Naive thymus-derived CD4-positive, alpha-beta T cell (primary cell): ENCODE data around the gene CLSTN2. TPM values are rescaled to one million over a fixed set of nuclear protein-coding genes. Genes with fewer than 3 reads are reported as not detected.

Experiments
- ATAC-seq: fragments of 150-1000 bp; cut with Tn5 transposase; 2 replicates; pipeline ENCODE4 v1.10.0; 2021; ENCODE audit warnings: mild to moderate bottlenecking, moderate library complexity
- CTCF ChIA-PET: fragments of 350-600 bp; sonication (Branson Sonifier 250); formaldehyde crosslinking; loops from one replicate; lab custom pipeline; 2021; ENCODE audit warnings: antibody characterized with exemption; lab: Charles Lee
- POLR2A ChIA-PET: fragments of 350-600 bp; sonication (Branson Sonifier 250); formaldehyde crosslinking; loops from one replicate; lab custom pipeline; 2021; ENCODE audit warnings: antibody characterized with exemption, inconsistent platforms; lab: Charles Lee
- DNase-seq, 9 donors: peaks; one replicate each; pipeline versions ENCODE4 v3.0.0 to v3.0.0-alpha.2; 2020 to 2022; ENCODE audit warnings: mixed read lengths in 1 of 9
- H3K27ac ChIP-seq: one replicate; pipeline ENCODE4 v1.7.0; 2013; ENCODE audit warnings: mild to moderate bottlenecking, low read depth, low read length, moderate library complexity
- H3K27me3 ChIP-seq, 2 donors: one replicate each; pipeline ENCODE4 v1.7.0; 2013; ENCODE audit warnings: low read length in 2 of 2, mild to moderate bottlenecking in 2 of 2, moderate library complexity in 2 of 2; ENCODE audit not compliant: control insufficient read depth in 2 of 2, insufficient read depth in 2 of 2
- H3K36me3 ChIP-seq, 3 experiments: 1 replicate in 2 of 3; 2 replicates in 1 of 3; pipeline ENCODE4 v1.7.0; 2013; ENCODE audit warnings: low read length in 3 of 3, mild to moderate bottlenecking in 3 of 3, moderate library complexity in 1 of 3; ENCODE audit not compliant: insufficient read depth in 3 of 3, control insufficient read depth in 2 of 3
- H3K4me1 ChIP-seq, 2 donors: one replicate each; pipeline ENCODE4 v1.7.0; 2013; ENCODE audit warnings: low read length in 2 of 2, mild to moderate bottlenecking in 2 of 2, moderate library complexity in 1 of 2; ENCODE audit not compliant: control insufficient read depth in 2 of 2, insufficient read depth in 2 of 2
- H3K4me3 ChIP-seq: 2 replicates; pipeline ENCODE4 v1.7.0; 2013; ENCODE audit warnings: mild to moderate bottlenecking, low read length
- H3K9me3 ChIP-seq, 3 experiments: 1 replicate in 2 of 3; 2 replicates in 1 of 3; pipeline ENCODE4 v1.7.0; 2013; ENCODE audit warnings: low read length in 3 of 3; ENCODE audit not compliant: control insufficient read depth in 2 of 3
- H3K27ac Mint-ChIP-seq, 9 donors: one replicate each; pipeline ENCODE4 v1.8.0; 2020 to 2022; ENCODE audit warnings: mixed read lengths in 9 of 9, mild to moderate bottlenecking in 8 of 9, moderate library complexity in 5 of 9, inconsistent platforms in 2 of 9
- H3K27me3 Mint-ChIP-seq, 5 donors: one replicate each; pipeline ENCODE4 v1.8.0; 2021 to 2022; ENCODE audit warnings: mixed read lengths in 5 of 5, mild to moderate bottlenecking in 1 of 5
- H3K36me3 Mint-ChIP-seq, 5 donors: one replicate each; pipeline ENCODE4 v1.8.0; 2020 to 2022; ENCODE audit warnings: mixed read lengths in 5 of 5, mild to moderate bottlenecking in 3 of 5, inconsistent platforms in 1 of 5
- H3K4me1 Mint-ChIP-seq, 7 donors: one replicate each; pipeline ENCODE4 v1.8.0; 2020 to 2022; ENCODE audit warnings: mixed read lengths in 7 of 7, mild to moderate bottlenecking in 3 of 7, inconsistent platforms in 1 of 7
- H3K4me3 Mint-ChIP-seq, 10 donors: one replicate each; pipeline ENCODE4 v1.8.0; 2020 to 2022; ENCODE audit warnings: mild to moderate bottlenecking in 10 of 10, mixed read lengths in 10 of 10, moderate library complexity in 6 of 10, inconsistent platforms in 2 of 10
- H3K9me3 Mint-ChIP-seq, 11 donors: one replicate each; pipeline ENCODE4 v1.8.0; 2020 to 2022; ENCODE audit warnings: mixed read lengths in 11 of 11, mild to moderate bottlenecking in 4 of 11, inconsistent platforms in 1 of 11, moderate library complexity in 1 of 11
- intact Hi-C, 2 donors: fragments of 100-400 bp; cut with micrococcal nuclease; formaldehyde crosslinking; loops; one replicate each; pipeline ENCODE4 v1.15.1; 2023
- polyA plus RNA-seq, 2 donors: library from polyadenylated mRNA; unstranded; fragments of 300-500 nt; fragmentation: Illumina TruSeq; gene quantifications; one replicate each; pipeline ENCODE4 v1.2.3, GENCODE V29; 2021
- total RNA-seq, 6 experiments: library from RNA in 5 of 6; stranded (reverse) in 5 of 6; gene quantifications; 1 replicate in 5 of 6; 2 replicates in 1 of 6; pipeline ENCODE4 v1.2.3 and lab custom pipeline; 2021 to 2026

The CLSTN2 gene
- total and polyA plus RNA-seq, 7 experiments from 2014 or later = 0.02 TPM; not detected in 6

GRCh38 chr3:140135461-140135860, 200.5 kb downstream of the CLSTN2 start:
- Mint-ChIP-seq H3K4me1 (no peaks in the 10 kb centered on the region), H3K27ac (no peak overlapping the region), H3K4me3 (no peak overlapping the region), H3K36me3 (no peaks in the 10 kb centered on the region), H3K27me3 (peaks cover 0 to 27% (median 5%) of the 10 kb centered on the region in 5 donors), H3K9me3 (no peaks in the 10 kb centered on the region)
- H3K4me1 ChIP-seq = no peaks in the 10 kb centered on the region
- H3K4me3 ChIP-seq = no peak overlapping the region
- no peak overlapping the region for H3K27ac ChIP-seq
- DNase-seq = no peak
- no peaks in the 10 kb centered on the region for H3K9me3 ChIP-seq
- ChIA-PET POLR2A (no interaction called here), CTCF (interaction anchor here (0.7 kb wide), 1 partner anchor 69 kb away, joined by 3 read pairs; no protein-coding TSS in a partner anchor)
- no peaks in the 10 kb centered on the region for H3K36me3 ChIP-seq
- H3K27me3 ChIP-seq = no peaks in the 10 kb centered on the region
- intact Hi-C loops = no loop called here
- no peak for ATAC-seq

DNA sequence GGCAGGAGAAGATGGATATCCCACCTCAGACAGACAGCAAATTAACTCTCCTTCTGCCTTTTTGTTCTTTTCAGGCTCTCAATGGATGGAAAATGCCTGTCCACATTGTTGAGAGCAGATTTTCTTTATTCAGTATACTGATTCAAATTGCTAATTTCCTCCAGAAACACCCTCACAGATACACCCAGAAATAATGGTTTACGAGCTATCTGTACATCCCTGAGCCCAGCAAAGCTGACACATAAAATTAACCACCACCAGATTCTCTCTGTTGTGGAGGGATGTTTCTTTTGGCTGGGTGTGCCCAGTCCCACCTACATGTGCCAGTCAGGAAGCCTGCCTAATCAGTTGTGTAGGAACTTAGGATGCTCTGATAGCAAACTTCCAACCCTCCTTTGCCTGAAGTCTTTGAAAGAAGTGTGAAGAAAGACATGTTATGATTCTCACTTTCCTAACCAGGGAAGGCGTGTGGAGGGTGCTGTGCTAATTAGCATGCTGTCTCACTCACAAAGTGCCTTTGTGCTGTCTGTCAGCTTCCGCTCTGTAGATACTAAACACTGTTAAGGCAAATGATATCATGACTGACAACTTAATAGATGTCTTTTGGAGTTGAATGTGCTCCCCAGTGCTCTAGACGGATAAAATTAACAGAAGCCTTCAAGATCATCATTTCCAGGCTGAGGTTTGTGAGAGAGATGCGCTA, 208.5 kb downstream of the CLSTN2 start:
- ChIA-PET CTCF (interaction anchor here (0.5 kb wide), 1 partner anchor 905 kb away, joined by 5 read pairs; no protein-coding TSS in a partner anchor), POLR2A (no interaction called here)
- Histone ChIP-seq H3K4me1 (no peaks in the 10 kb centered on the region), H3K27me3 (no peaks in the 10 kb centered on the region), H3K9me3 (no peaks in the 10 kb centered on the region), H3K36me3 (no peaks in the 10 kb centered on the region), H3K27ac (no peak overlapping the region), H3K4me3 (no peak overlapping the region)
- H3K9me3 Mint-ChIP-seq = no peaks in the 10 kb centered on the region
- H3K4me3 Mint-ChIP-seq = no peak overlapping the region
- H3K36me3 Mint-ChIP-seq = no peaks in the 10 kb centered on the region
- no peak overlapping the region for H3K27ac Mint-ChIP-seq
- no peaks in the 10 kb centered on the region for H3K4me1 Mint-ChIP-seq
- no peaks in the 10 kb centered on the region for H3K27me3 Mint-ChIP-seq
- no peak for DNase-seq
- no peak for ATAC-seq
- intact Hi-C loops = no loop called here

- Histone ChIP-seq H3K36me3 (no peaks in the 10 kb centered on the region), H3K27ac (no peak overlapping the region), H3K4me3 (no peak overlapping the region), H3K4me1 (no peaks in the 10 kb centered on the region), H3K9me3 (no peaks in the 10 kb centered on the region), H3K27me3 (no peaks in the 10 kb centered on the region)
- Mint-ChIP-seq H3K4me1 (no peaks in the 10 kb centered on the region), H3K4me3 (no peak overlapping the region), H3K27me3 (no peaks in the 10 kb centered on the region), H3K27ac (no peak overlapping the region), H3K36me3 (no peaks in the 10 kb centered on the region), H3K9me3 (no peaks in the 10 kb centered on the region)
- intact Hi-C loops = no loop called here
- POLR2A ChIA-PET = no interaction called here
- no peak for ATAC-seq
- DNase-seq = no peak
- CTCF ChIA-PET = no interaction called here
These were observed 210.5 kb downstream of the CLSTN2 start for GRCh38 chr3:140145528-140145927.

- Histone ChIP-seq H3K4me3 (no peak overlapping the region), H3K9me3 (no peaks in the 10 kb centered on the region), H3K27ac (no peak overlapping the region), H3K4me1 (no peaks in the 10 kb centered on the region), H3K27me3 (no peaks in the 10 kb centered on the region), H3K36me3 (no peaks in the 10 kb centered on the region)
- CTCF ChIA-PET = interaction anchor here (1.1 kb wide), 1 partner anchor 15 kb away, joined by 3 read pairs; no protein-coding TSS in a partner anchor
- Mint-ChIP-seq H3K4me3 (no peak overlapping the region), H3K36me3 (no peaks in the 10 kb centered on the region), H3K9me3 (no peaks in the 10 kb centered on the region), H3K27ac (no peak overlapping the region), H3K4me1 (no peaks in the 10 kb centered on the region), H3K27me3 (no peaks in the 10 kb centered on the region)
- intact Hi-C loops = no loop called here
- POLR2A ChIA-PET = no interaction called here
- no peak for DNase-seq
- ATAC-seq = no peak
These were observed 211.7 kb downstream of the CLSTN2 start for GRCh38 chr3:140146668-140147067.

- no peak for ATAC-seq
- intact Hi-C loops = no loop called here
- Histone ChIP-seq H3K27me3 (no peaks in the 10 kb centered on the region), H3K4me1 (no peaks in the 10 kb centered on the region), H3K4me3 (no peak overlapping the region), H3K36me3 (no peaks in the 10 kb centered on the region), H3K9me3 (no peaks in the 10 kb centered on the region), H3K27ac (no peak overlapping the region)
- ChIA-PET CTCF (no interaction called here), POLR2A (no interaction called here)
- Mint-ChIP-seq H3K9me3 (peaks cover 0 to 1% (median 0%) of the 10 kb centered on the region in 11 donors), H3K4me3 (no peak overlapping the region), H3K36me3 (no peaks in the 10 kb centered on the region), H3K4me1 (no peaks in the 10 kb centered on the region), H3K27ac (no peak overlapping the region), H3K27me3 (no peaks in the 10 kb centered on the region)
- DNase-seq = no peak
These were observed 213.0 kb downstream of the CLSTN2 start for GRCh38 chr3:140147965-140148490.

DNA sequence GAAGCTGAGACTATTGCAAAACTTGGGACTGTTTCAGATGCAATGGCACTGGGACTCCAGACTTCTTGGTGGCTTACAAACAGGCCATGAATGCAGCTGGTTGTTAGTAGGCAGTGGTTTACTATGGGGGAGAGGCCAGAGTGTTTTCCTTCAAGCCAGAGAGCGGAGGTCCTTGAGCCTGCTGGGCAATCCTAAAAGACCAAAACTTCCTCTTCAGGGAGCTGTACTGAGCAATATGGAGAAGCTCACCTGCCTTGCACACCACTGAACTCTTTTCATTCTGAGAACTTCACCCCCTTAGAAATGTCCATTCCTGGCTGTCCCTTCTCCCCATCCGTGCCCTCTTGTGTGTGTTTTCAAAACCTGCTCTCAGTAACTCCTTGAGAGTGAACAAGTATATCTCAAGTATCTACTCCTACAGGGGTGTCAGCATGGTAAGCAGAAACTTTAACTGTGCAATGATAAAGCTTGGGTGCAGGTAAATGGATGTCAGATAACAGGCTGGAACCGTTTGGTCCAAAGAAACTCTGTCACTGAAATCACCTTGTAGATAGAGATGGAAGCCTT, 213.9 kb downstream of the CLSTN2 start:
- Mint-ChIP-seq H3K27me3 (no peaks in the 10 kb centered on the region), H3K36me3 (no peaks in the 10 kb centered on the region), H3K27ac (no peak overlapping the region), H3K9me3 (peaks cover 0 to 1% (median 0%) of the 10 kb centered on the region in 11 donors), H3K4me1 (no peaks in the 10 kb centered on the region), H3K4me3 (no peak overlapping the region)
- Histone ChIP-seq H3K9me3 (no peaks in the 10 kb centered on the region), H3K27ac (no peak overlapping the region), H3K27me3 (no peaks in the 10 kb centered on the region), H3K4me1 (no peaks in the 10 kb centered on the region), H3K36me3 (no peaks in the 10 kb centered on the region), H3K4me3 (no peak overlapping the region)
- ATAC-seq (no peak), DNase-seq (no peak)
- intact Hi-C loops = no loop called here
- ChIA-PET POLR2A (no interaction called here), CTCF (no interaction called here)

GRCh38 chr3:140151321-140151720, 216.3 kb downstream of the CLSTN2 start:
- H3K4me1 ChIP-seq = no peaks in the 10 kb centered on the region
- POLR2A ChIA-PET = no interaction called here
- H3K4me3 ChIP-seq = no peak overlapping the region
- CTCF ChIA-PET = no interaction called here
- no peaks in the 10 kb centered on the region for H3K36me3 ChIP-seq
- H3K27ac ChIP-seq = no peak overlapping the region
- no peaks in the 10 kb centered on the region for H3K27me3 ChIP-seq
- H3K9me3 Mint-ChIP-seq = peaks cover 0 to 1% (median 0%) of the 10 kb centered on the region in 11 donors
- intact Hi-C loops = no loop called here
- no peak for ATAC-seq
- no peaks in the 10 kb centered on the region for H3K27me3 Mint-ChIP-seq
- H3K9me3 ChIP-seq = no peaks in the 10 kb centered on the region
- no peaks in the 10 kb centered on the region for H3K4me1 Mint-ChIP-seq
- H3K36me3 Mint-ChIP-seq = no peaks in the 10 kb centered on the region
- H3K4me3 Mint-ChIP-seq = no peak overlapping the region
- H3K27ac Mint-ChIP-seq = no peak overlapping the region
- DNase-seq = no peak
